DOHH2 (cell line): Measurements from ENCODE around the gene ING4.
A peak's percentile ranks its signal among the peaks of the same experiment; 100 is the strongest.
"Not testable (repeated sequence)": the region's sequence is repeated elsewhere in the genome, so short reads cannot be mapped to it uniquely, and the experiment has no call there.

Source experiments
- H3F3A ChIP-seq: fragments of 200-600 bp; sonication (generic), shearing (Covaris generic); 2 replicates; pipeline ENCODE4 v1.6.0; 2016; ENCODE audit warnings: antibody characterized with exemption, mild to moderate bottlenecking; ENCODE audit not compliant: control insufficient read depth, insufficient read depth
- H3K27ac ChIP-seq: fragments of 200-600 bp; sonication (generic); 2 replicates; pipeline ENCODE4 v1.5.1; 2014; ENCODE audit warnings: low read depth, mild to moderate bottlenecking, low read length, moderate library complexity
- H3K27me3 ChIP-seq: fragments of 200-600 bp; sonication (generic); 2 replicates; pipeline ENCODE4 v1.6.1; 2014; ENCODE audit warnings: mild to moderate bottlenecking, low read length, mixed read lengths; ENCODE audit not compliant: control insufficient read depth
- H3K36me3 ChIP-seq: fragments of 200-600 bp; sonication (generic); 2 replicates; pipeline ENCODE4 v1.6.1; 2014; ENCODE audit warnings: mild to moderate bottlenecking, low read length, moderate library complexity, mixed read lengths; ENCODE audit not compliant: control insufficient read depth
- H3K4me1 ChIP-seq: fragments of 200-600 bp; sonication (generic); 2 replicates; pipeline ENCODE4 v1.6.1; 2014; ENCODE audit warnings: mild to moderate bottlenecking, low read length, mixed read lengths; ENCODE audit not compliant: control insufficient read depth
- H3K4me2 ChIP-seq: fragments of 200-600 bp; sonication (generic); 2 replicates; pipeline ENCODE4 v1.6.0; 2014; ENCODE audit warnings: mild to moderate bottlenecking, low read length, moderate library complexity
- H3K4me3 ChIP-seq: fragments of 200-600 bp; sonication (generic); 2 replicates; pipeline ENCODE4 v1.5.1; 2014; ENCODE audit warnings: mild to moderate bottlenecking, low read length, mixed read lengths
- H3K79me2 ChIP-seq: fragments of 200-600 bp; sonication (generic); 2 replicates; pipeline ENCODE4 v1.6.1; 2014; ENCODE audit warnings: mild to moderate bottlenecking, low read length, mixed read lengths; ENCODE audit not compliant: control insufficient read depth
- H3K9me2 ChIP-seq: fragments of 200-600 bp; sonication (generic); replicated peaks from 2 replicates; pipeline ENCODE4 v1.6.1; 2014; ENCODE audit warnings: mild to moderate bottlenecking, low read length, mixed read lengths; ENCODE audit not compliant: control insufficient read depth
- H3K9me3 ChIP-seq: fragments of 200-600 bp; sonication (generic); 2 replicates; pipeline ENCODE4 v1.6.1; 2014; ENCODE audit warnings: antibody characterized with exemption, low read length, mixed read lengths; ENCODE audit not compliant: control insufficient read depth, insufficient read depth
- H4K20me1 ChIP-seq: fragments of 200-600 bp; sonication (generic); 2 replicates; pipeline ENCODE4 v1.6.0; 2014; ENCODE audit warnings: low read depth, mild to moderate bottlenecking, antibody characterized with exemption, low read length, moderate library complexity; ENCODE audit not compliant: control insufficient read depth, insufficient read depth
- EZH2phosphoT487 ChIP-seq: fragments of 200-600 bp; sonication (generic); IDR thresholded peaks from 2 replicates; pipeline ENCODE4 v1.6.1; 2017; ENCODE audit warnings: borderline replicate concordance, mild to moderate bottlenecking, antibody characterized with exemption, low read length, moderate library complexity, mixed read lengths
- TF ChIP-seq, protein P1 (sequence below): fragments of 200-600 bp; sonication (generic); IDR thresholded peaks from one replicate; pipeline ENCODE4 v1.5.1; 2014; ENCODE audit warnings: antibody characterized with exemption, mild to moderate bottlenecking, low read depth, low read length; ENCODE audit not compliant: poor library complexity, severe bottlenecking

Gene ING4

DNA sequence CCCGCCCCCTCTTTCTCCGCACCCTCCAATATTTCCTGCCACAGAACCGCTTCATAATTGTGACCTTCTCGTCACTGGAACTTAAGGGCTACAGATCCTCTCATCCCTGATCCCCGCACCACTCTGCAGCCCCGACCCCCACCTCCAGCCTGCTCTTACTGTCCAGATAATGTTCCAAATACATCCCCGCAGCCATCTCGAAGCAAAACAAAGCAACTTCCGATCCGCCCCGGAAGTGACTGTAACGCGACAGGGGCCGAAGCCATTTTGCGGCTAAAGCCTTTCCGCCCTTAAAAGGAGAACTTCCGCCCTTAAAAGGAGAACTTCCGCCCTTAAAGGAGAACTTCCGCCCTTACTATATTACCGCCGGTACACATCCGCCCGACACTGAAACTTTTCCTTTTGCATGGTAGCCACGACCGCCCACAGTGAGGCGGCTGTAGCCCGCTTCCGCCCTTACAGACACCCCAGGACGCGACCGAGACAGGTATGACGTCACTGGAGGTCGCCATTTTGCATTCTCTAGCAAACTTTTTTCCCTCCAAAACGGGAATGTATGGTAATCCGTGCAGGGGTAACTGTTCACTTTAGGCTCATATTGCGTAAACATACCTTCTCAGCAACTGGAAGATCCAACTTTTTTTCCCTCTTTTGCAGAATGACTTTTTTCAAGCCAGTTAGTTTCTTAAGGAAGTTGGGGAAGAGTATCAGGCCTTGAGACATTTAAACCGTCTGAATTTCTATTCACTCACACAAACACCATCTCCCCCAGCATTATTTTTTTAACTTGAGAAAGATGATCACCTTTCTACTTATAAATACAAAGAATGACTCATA lies at the start of gene ING4:
TSS of gene ING4 (minus strand) at position 214 of the 837 bp plus-strand sequence. CDS start at position 196, 18 bp downstream.
- peak within 1 kb of the TSS; percentile 82 for H3K4me3 ChIP-seq
- H3K4me2 ChIP-seq: peak within 1 kb of the TSS; percentile 82
- no peaks in the 10 kb centered on the region for H4K20me1 ChIP-seq
- peaks cover 21% of the 10 kb centered on the region for H3F3A ChIP-seq
- peaks cover 19% of the 10 kb centered on the region for H3K79me2 ChIP-seq
- H3K27me3 ChIP-seq: no peaks in the 10 kb centered on the region
- peaks cover 20% of the 10 kb centered on the region for H3K4me1 ChIP-seq
- peak within 1 kb of the TSS; percentile 61 for H3K27ac ChIP-seq
- H3K9me2 ChIP-seq: no peaks in the 10 kb centered on the region
- TF ChIP-seq, protein P1, sequence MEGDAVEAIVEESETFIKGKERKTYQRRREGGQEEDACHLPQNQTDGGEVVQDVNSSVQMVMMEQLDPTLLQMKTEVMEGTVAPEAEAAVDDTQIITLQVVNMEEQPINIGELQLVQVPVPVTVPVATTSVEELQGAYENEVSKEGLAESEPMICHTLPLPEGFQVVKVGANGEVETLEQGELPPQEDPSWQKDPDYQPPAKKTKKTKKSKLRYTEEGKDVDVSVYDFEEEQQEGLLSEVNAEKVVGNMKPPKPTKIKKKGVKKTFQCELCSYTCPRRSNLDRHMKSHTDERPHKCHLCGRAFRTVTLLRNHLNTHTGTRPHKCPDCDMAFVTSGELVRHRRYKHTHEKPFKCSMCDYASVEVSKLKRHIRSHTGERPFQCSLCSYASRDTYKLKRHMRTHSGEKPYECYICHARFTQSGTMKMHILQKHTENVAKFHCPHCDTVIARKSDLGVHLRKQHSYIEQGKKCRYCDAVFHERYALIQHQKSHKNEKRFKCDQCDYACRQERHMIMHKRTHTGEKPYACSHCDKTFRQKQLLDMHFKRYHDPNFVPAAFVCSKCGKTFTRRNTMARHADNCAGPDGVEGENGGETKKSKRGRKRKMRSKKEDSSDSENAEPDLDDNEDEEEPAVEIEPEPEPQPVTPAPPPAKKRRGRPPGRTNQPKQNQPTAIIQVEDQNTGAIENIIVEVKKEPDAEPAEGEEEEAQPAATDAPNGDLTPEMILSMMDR: no peak
- TF ChIP-seq EZH2phosphoT487: no peak
- H3K9me3 ChIP-seq: no peaks in the 10 kb centered on the region
- H3K36me3 ChIP-seq: peaks cover 20% of the 10 kb centered on the region

GRCh38 chr12:6708960-6709394 lies 46.1 kb upstream of the ING4 start:
- no peak overlapping the region for H3K4me2 ChIP-seq
- H3K9me3 ChIP-seq: no peaks in the 10 kb centered on the region
- H3K9me2 ChIP-seq: no peaks in the 10 kb centered on the region
- H3K79me2 ChIP-seq: no peaks in the 10 kb centered on the region
- peaks cover 15% of the 10 kb centered on the region for H3K4me1 ChIP-seq
- no peaks in the 10 kb centered on the region for H4K20me1 ChIP-seq
- H3K27me3 ChIP-seq: no peaks in the 10 kb centered on the region
- no peak overlapping the region for H3K27ac ChIP-seq
- no peaks in the 10 kb centered on the region for H3K36me3 ChIP-seq
- TF ChIP-seq EZH2phosphoT487: no peak
- TF ChIP-seq, protein P1: no peak
- H3K4me3 ChIP-seq: no peak overlapping the region
- H3F3A ChIP-seq: no peaks in the 10 kb centered on the region

DNA sequence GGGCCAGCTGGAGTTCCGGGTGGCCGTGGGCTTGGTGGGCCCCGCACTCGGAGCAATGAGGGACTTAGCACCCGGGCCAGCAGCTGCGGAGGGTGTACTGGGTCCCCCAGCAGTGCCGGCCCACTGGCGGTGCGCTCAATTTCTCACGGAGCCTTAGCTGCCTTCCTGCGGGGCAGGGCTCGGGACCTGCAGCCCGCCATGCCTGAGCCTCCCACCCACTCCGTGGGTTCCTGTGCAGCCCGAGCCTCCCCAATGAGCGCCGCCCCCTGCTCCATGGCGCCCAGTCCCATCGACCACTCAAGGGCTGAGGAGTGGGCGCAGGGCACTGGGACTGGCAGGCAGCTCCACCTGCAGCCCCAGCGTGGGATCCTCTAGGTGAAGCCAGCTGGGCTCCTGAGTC lies 45.4 kb upstream of the ING4 start:
- not testable (repeated sequence) for H3K4me2 ChIP-seq, H3K4me3 ChIP-seq, H3K9me3 ChIP-seq, H4K20me1 ChIP-seq, H3K27me3 ChIP-seq, H3K27ac ChIP-seq, H3F3A ChIP-seq, H3K9me2 ChIP-seq, H3K36me3 ChIP-seq, H3K79me2 ChIP-seq
- H3K4me1 ChIP-seq: peaks cover 21% of the 10 kb centered on the region

GRCh38 chr12:6703631-6704030 lies 40.7 kb upstream of the ING4 start:
- no peak overlapping the region for H3K27ac ChIP-seq
- H3K4me3 ChIP-seq: no peak overlapping the region
- peaks cover 20% of the 10 kb centered on the region for H3K27me3 ChIP-seq
- H3F3A ChIP-seq: peaks cover 7% of the 10 kb centered on the region
- no peaks in the 10 kb centered on the region for H3K9me3 ChIP-seq
- no peaks in the 10 kb centered on the region for H3K9me2 ChIP-seq
- no peaks in the 10 kb centered on the region for H4K20me1 ChIP-seq
- H3K36me3 ChIP-seq: no peaks in the 10 kb centered on the region
- peak overlapping the region; percentile 28 for H3K4me2 ChIP-seq
- 0 out of 2 replicates have a peak, but pooled peaks cover 3% of the 10 kb centered on the region for H3K79me2 ChIP-seq
- no peak for TF ChIP-seq EZH2phosphoT487
- TF ChIP-seq, protein P1: peak; percentile 19
- H3K4me1 ChIP-seq: peaks cover 31% of the 10 kb centered on the region
